Measurements from ENCODE around the gene JUNB.
"Not testable (repeated sequence)": the region's sequence is repeated elsewhere in the genome, so short reads cannot be mapped to it uniquely, and the experiment has no call there.

The JUNB gene

GRCh38 chr19:12786952-12787351 lies 4.3 kb upstream of the JUNB start:
- DNase-seq = no peak
- in situ Hi-C loops (cut with HindIII; ENCODE audit: low pct_ligation_motif_present, low pct_unique_long_range_greater_than_20kb, low sequenced_read_pairs) = no loop called here

- DNase-seq = no peak
- in situ Hi-C loops (cut with HindIII; ENCODE audit: low pct_ligation_motif_present, low pct_unique_long_range_greater_than_20kb, low sequenced_read_pairs) = no loop called here
Measured at GRCh38 chr19:12787458-12787857, 3.8 kb upstream of the JUNB start.

- DNase-seq = no peak
- in situ Hi-C loops (cut with HindIII; ENCODE audit: low pct_ligation_motif_present, low pct_unique_long_range_greater_than_20kb, low sequenced_read_pairs) = no loop called here
Measured at GRCh38 chr19:12788042-12788681, 3.1 kb upstream of the JUNB start.

GRCh38 chr19:12788682-12789097 lies 2.6 kb upstream of the JUNB start:
- in situ Hi-C loops (cut with HindIII; ENCODE audit: low pct_ligation_motif_present, low pct_unique_long_range_greater_than_20kb, low sequenced_read_pairs) = no loop called here
- DNase-seq = peak; percentile 51

GRCh38 chr19:12789098-12789903 lies 2.0 kb upstream of the JUNB start:
- DNase-seq = no peak
- in situ Hi-C loops (cut with HindIII; ENCODE audit: low pct_ligation_motif_present, low pct_unique_long_range_greater_than_20kb, low sequenced_read_pairs) = no loop called here

- DNase-seq = peak; percentile 92
- in situ Hi-C loops (cut with HindIII; ENCODE audit: low pct_ligation_motif_present, low pct_unique_long_range_greater_than_20kb, low sequenced_read_pairs) = no loop called here
Measured at GRCh38 chr19:12789904-12790619, 1.2 kb upstream of the JUNB start.

GRCh38 chr19:12790628-12791344 lies 500 bp upstream of the JUNB start:
- in situ Hi-C loops (cut with HindIII; ENCODE audit: low pct_ligation_motif_present, low pct_unique_long_range_greater_than_20kb, low sequenced_read_pairs) = no loop called here

GRCh38 chr19:12792051-12792852 lies 966 bp downstream of the JUNB start:
- DNase-seq = peak; percentile 55
- in situ Hi-C loops (cut with HindIII; ENCODE audit: low pct_ligation_motif_present, low pct_unique_long_range_greater_than_20kb, low sequenced_read_pairs) = no loop called here

More at GRCh38 chr19:12790628-12791344, 500 bp upstream of the JUNB start:
- no peak for DNase-seq

GRCh38 chr19:12792853-12793289 lies 1.6 kb downstream of the JUNB start:
- in situ Hi-C loops (cut with HindIII; ENCODE audit: low pct_ligation_motif_present, low pct_unique_long_range_greater_than_20kb, low sequenced_read_pairs) = no loop called here
- no peak for DNase-seq

- in situ Hi-C loops (cut with HindIII; ENCODE audit: low pct_ligation_motif_present, low pct_unique_long_range_greater_than_20kb, low sequenced_read_pairs) = no loop called here
- peak; percentile 91 for DNase-seq
Measured at GRCh38 chr19:12793290-12794195, 2.3 kb downstream of the JUNB start.

GRCh38 chr19:12794196-12794941 lies 3.1 kb downstream of the JUNB start:
- in situ Hi-C loops (cut with HindIII; ENCODE audit: low pct_ligation_motif_present, low pct_unique_long_range_greater_than_20kb, low sequenced_read_pairs) = no loop called here
- DNase-seq = no peak

- DNase-seq = no peak
- in situ Hi-C loops (cut with HindIII; ENCODE audit: low pct_ligation_motif_present, low pct_unique_long_range_greater_than_20kb, low sequenced_read_pairs) = no loop called here
Measured at GRCh38 chr19:12794971-12795381, 3.7 kb downstream of the JUNB start.

- DNase-seq = peak; percentile 75
- in situ Hi-C loops (cut with HindIII; ENCODE audit: low pct_ligation_motif_present, low pct_unique_long_range_greater_than_20kb, low sequenced_read_pairs) = no loop called here
Measured at GRCh38 chr19:12796146-12797071, 5.1 kb downstream of the JUNB start.

GRCh38 chr19:12797141-12797587 lies 5.9 kb downstream of the JUNB start:
- in situ Hi-C loops (cut with HindIII; ENCODE audit: low pct_ligation_motif_present, low pct_unique_long_range_greater_than_20kb, low sequenced_read_pairs) = no loop called here
- no peak for DNase-seq

GRCh38 chr19:12797607-12798006 lies 6.3 kb downstream of the JUNB start:
- DNase-seq; in situ Hi-C loops (cut with HindIII; ENCODE audit: low pct_ligation_motif_present, low pct_unique_long_range_greater_than_20kb, low sequenced_read_pairs): not testable (repeated sequence)
